NCI-H2196 treated with DMSO at 0.1 percent for 48 hours (cell line): ENCODE measurements around the gene HTR6.
"Not testable (repeated sequence)": the region's sequence is repeated elsewhere in the genome, so short reads cannot be mapped to it uniquely, and the experiment has no call there.

ENCODE experiments used
- DNase-seq: peaks from one replicate; lab custom pipeline; 2025; ENCODE audit not compliant: unreplicated experiment; lab: John Stamatoyannopoulos, UW

HTR6 gene

GRCh38 chr1:19637606-19638005 is 27.1 kb upstream of the HTR6 start:
- DNase-seq, result no peak

DNA sequence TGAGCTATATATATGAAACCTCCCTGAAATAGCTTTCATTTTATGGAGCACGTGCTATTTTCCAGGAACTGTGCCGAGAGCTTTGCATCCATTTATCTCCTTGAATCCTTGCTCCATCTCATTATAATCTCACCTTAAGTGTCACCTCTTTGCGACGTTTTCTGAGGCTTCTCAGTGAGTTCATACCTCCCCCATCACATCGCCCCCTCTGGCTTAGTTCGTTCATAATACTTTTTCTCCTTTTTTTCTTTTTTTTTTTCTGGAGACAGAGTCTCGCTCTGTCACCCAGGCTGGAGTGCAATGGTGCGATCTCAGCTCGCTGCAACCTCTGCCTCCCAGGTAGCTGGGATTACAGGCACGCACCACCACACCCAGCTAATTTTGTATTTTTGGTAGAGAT is 25.4 kb upstream of the HTR6 start:
- not testable (repeated sequence) for DNase-seq

- peak; percentile 54 for DNase-seq
These were observed 24.7 kb upstream of the HTR6 start for GRCh38 chr1:19639999-19640362.

- peak; percentile 69 for DNase-seq
These were observed 24.0 kb upstream of the HTR6 start for GRCh38 chr1:19640363-19641316.

DNA sequence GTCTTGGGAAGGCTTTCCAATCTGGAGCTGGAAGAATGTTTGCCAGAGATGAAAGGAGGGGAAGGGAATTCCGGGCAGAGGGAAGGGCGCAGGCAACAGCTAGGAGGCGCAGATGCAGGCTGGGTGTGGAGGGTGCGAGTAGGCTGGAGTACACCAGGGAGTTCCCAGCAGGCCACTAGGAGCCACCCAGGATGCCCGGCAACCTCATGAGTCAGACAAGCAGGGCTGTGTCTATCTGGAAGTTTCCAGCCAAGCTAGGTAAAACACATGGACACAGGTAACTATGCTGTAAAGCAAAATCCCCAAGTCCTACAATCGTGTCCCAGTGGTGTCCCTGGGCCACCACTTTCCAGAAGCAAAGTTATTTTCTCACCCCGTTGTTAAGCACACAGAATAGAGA is 21.6 kb upstream of the HTR6 start:
- no peak for DNase-seq

DNA sequence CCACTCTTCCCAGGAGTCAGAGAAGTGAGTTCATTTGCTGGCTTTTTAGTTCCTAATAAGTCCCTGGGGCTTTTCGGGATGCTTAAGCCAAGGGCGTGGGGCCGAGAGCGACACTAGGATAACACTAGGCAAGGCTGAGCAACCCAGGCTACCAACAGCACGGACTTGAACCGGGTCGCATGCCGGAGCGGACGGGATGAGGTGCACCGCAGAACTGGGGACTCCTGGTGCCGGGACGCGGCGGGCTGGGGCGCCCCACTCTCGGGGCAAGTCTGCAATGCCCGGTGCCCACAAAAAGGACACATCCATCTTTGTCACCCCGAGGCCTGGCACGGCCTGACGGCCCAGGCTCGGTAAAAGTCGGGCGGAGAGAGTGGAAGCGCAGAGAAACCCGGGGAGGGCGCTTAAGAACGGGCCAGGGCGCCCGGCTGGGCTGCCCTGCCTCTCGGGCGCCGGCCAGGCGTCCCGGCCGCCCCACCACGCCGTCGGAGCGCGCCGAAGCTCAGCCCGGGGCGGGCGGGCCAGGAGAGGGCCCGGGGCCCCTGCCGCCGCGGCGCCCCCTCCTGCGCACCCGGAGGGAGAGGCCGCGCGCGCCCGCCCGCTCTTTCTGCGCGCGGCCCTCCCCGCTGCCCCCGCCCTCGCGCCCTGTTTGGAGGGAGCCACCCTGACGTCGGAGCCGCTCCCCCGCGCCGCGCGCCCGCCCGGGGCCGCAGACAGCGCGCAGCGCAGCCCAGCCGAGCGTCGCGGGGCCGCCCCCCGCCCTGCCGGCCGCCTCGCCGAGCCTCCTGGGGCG is 20.9 kb upstream of the HTR6 start, which contains the start of gene NBL1:
TSS of gene NBL1 (plus strand) at position 710 of the 793 bp plus-strand sequence. CDS start 10,720 bp downstream, outside the sequence.
- DNase-seq, result peak; percentile 44

DNA sequence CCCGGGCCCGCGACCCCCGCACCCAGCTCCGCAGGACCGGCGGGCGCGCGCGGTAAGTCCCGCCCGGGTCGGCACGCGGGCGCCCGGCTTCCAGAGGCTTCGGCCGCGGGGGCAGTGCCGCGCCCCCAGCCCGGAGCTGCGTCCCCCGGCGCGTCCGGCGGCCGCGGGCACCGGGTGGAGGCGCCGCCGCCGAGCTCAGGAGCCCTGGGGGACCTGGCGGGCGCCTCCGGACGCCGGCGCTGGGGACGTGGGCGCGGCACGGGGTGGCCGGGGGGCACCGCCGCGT is 20.3 kb upstream of the HTR6 start:
- no peak for DNase-seq

GRCh38 chr1:19644681-19645410 is 19.8 kb upstream of the HTR6 start:
- DNase-seq, result no peak

DNA sequence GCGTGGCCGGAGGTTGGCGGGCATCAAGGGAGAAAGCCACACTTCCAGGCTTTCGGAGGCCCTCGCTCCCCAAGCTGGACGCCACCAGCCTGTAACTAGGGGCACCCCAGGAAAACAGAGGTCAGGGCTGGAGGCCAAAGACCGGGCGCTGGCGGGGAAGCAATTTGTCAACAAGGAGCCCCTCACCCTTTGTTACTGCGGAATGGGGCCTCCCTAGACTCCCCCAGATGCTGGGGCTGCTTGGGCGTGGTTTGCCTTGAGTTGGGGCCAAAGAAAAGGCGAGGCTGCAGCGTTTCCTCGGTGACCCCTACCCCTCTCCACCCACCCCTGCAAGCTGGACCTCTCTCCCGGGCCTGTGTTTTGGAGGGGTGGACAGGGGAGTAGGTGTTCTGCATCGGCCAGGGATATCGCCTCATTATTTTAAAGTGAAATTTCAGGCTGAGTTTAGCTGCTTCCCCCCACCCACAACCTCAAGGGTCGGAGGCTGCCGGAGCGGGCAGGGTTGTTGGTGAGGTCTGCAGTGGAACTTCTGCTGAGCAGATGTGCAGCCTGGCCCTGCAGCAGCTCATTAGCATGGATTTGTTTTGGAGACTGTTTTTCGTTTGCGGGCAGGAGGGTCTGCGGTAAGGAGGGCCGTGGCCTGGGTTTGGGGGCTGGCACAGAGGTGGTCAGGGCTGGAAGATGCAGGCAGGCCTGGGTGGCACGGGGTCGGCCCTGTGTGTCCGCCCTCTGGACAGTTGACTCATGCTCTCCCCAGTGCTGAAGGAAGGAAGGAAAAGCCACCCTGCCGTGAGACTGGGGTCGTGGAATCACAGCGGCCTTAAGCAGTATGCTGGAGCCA is 19.0 kb upstream of the HTR6 start:
- DNase-seq, result no peak

DNA sequence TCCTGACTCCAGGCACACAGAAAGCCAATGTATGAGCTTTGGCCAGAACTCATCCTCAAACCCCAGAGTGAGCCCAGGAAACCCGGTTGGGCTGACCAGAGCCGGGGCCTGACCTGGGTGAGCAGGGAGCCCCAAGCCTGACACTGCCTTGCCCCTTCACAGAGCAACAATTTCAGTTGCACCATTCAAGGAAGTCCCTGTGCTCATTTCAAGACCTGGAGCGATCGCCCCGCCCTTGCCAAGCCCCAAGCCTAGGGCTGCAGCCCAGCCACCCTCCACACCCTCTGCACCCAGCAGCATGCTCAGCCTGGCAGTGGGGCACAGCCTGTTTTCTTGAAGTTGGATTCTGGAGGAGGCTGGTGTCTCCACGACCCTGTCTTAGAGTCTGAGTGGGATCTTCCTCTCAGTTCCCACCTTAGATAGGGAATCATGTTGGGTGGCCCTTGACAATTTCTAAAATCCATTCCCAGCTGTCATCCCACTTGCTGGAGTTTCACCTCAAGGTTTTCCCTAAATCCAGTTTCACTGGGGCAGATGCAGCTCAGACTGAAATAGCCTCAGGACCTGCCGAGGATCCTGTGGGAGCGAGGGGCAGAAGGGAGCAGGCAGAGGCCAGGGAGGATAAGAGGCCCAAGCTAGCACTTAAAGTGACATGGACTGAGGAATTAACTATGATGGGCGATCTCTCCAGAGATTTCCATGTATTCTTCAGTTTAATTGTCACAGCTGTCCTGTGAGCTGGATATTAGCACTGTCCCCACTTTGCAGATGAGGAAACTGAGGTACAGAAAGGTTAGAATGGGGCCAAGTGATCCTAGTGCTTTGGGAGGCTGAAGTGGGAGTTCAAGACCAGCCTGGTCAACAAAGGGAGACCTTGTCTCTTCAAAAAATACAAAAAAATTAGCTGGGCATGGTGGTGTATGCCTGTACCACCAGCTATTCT is 18.0 kb upstream of the HTR6 start:
- DNase-seq, result no peak

DNA sequence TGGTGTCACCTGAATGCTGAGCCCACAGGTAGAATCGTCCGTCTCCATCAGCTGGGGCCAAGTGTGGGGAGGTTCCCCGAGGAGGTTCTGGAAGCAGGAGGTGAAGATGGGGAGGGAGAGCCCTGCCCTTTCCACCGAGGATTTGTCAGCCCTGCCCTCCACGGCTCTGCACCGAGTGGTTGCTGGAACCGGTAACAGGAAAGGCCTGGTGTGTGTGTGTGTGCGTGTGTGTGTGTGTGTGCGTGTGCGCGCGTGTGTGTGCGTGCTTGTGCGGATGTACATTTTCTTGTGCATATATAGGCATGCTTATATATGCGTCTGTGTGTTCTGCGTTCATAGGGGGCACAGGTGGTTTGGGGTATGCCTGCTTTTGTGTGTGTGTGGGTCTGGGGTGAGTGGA is 17.0 kb upstream of the HTR6 start:
- DNase-seq, result no peak

DNA sequence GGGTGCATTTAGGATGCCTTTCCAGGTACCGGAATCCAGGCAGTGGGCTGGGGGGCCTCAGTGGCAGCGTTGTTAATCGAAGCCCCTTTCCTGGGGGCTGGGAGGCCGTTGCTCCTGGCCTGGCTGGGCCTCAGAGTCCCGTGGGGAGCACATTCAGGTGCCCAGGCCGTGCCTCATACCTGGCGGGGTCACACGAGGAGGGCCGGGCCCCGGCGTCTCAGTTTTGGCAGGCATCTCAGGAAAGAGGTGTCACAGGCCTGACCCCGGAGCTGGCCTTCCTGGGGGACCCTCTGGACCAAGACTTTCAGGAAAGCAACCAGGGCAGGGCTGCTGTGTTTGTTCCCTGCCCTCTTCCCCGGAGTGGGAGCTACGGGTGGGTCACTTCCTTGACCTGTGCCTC is 16.4 kb upstream of the HTR6 start:
- no peak for DNase-seq

- DNase-seq, result no peak
These were observed 16.0 kb upstream of the HTR6 start for GRCh38 chr1:19648689-19649088.

DNA sequence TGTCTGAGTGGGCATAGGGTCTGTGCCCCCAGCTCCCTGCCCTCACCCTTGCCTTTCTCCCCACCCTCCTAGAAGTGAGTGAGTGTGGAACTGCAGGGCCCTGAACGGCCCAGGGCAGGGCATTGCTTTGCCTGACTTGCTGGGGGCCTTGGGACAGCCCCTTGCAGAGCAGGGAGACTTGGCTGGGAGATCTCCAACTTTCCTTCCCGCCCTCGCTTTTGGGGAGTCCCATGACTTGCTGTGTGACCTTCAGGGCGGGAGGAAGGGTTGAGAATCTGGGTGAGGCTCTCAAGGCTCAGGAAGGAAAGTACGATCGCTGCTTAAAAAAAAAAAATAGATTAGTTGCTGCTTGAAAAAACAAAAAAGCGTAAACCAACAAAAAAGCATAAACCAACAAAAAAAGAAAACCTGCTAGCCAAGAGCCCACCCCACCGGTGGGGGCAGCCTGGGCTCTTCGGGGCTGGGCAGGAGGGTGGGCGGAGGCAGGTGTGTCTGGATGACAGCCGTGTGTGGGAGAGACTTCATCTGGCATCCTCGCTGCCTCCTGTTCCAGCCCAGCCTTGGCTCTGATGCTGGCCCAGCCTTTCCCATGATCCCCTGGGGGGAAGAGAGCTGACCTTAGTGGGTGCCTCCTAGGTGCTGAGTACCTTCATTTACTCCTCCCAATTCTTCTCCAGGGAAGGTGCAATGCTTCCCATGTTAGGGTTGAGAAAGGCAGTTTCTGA is 14.1 kb upstream of the HTR6 start:
- DNase-seq, result no peak

DNA sequence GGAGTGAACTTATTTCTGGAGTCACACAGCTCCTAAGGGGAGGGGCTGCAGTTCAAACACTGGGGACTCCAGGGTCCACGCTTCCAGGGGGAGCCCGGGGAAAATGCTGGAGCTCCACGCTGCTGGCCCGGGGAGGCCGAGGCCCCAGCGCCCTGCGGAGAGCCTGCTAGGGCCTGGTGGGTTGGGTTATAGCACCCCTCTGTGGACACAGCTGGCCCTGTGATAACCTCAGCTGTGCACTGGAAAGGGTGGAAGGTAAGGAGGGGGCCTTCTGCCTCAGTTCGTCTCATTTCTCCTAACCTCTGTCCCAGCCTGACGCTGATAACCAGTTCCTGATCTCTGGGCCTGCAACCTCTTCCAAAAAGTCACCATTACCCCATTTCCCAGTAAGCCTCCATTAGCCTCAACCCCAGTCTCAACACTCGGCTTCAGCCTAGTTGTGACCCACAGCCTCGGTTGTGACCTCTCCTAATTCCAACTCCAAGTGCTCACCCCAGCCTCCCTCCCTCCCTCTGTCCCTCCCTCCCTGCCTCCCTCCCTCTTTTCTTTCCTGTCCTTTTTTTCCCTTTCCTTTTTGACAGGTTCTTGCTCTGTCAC is 13.4 kb upstream of the HTR6 start:
- DNase-seq, result no peak

DNA sequence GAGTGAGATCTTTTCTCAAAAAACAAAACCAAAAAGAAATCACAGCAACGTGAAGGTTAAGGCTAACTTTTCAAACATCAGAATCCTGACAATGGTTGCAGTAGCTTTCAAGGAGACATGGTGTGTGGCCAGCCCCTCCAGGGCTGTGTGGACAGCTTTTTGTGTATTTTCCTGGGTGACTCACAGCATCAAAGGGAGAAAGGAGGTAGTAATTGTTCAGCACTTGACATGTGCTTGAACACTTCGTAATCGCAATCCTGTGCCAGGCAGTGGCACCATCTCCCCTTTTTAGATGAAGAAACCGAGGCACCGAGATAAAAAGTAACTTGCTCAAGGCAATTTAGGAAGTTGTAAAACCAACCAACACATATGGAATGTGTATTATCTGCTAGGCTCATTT is 10.3 kb upstream of the HTR6 start:
- no peak for DNase-seq

DNA sequence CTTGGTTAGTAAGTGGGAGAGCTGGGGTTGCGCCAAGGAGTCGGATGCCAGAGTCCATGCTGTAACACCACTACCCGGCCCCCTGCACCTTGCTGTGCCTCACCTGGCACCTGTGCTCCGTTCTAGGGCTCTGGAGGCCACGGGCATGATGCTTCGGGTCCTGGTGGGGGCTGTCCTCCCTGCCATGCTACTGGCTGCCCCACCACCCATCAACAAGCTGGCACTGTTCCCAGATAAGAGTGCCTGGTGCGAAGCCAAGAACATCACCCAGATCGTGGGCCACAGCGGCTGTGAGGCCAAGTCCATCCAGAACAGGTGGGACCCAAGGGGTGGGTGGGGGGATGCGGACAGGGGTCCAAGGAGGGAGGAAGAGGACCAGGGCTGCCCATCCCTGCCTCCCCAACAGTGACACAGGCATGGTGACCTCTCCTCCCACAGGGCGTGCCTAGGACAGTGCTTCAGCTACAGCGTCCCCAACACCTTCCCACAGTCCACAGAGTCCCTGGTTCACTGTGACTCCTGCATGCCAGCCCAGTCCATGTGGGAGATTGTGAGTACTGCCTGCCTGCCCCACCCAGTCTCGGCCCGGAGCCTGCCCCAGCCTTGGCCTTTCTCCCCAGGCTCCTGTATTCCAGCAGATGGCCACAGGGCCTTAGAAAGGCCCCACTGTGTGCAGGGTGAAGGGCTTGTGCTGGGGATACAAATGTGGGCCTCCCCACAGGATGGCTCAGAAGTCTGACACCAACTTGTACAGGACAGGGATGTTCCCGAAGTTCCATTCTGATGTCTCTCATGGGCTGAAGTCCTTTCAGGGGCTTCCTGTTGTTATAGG is 9.6 kb upstream of the HTR6 start:
- peak; percentile 26 for DNase-seq

- DNase-seq, result no peak
These were observed 9.0 kb upstream of the HTR6 start for GRCh38 chr1:19655718-19656080.
